ENCODE results near the gene UNC45A. TPM values are rescaled to one million over a fixed set of nuclear protein-coding genes. Genes with fewer than 3 reads are reported as not detected.

UNC45A gene
- total and polyA plus RNA-seq, 2 of the 8 experiments (the other 6 are each of a cell fraction or from before 2014, with no cell fraction given), result 74.1 to 84.2 TPM

- WGBS, 2 experiments (ENCODE audit: extremely low coverage in 1 of 2, insufficient coverage in 1 of 2, insufficient read length in 1 of 2, insufficient replicate concordance in 2 of 2, low coverage in 1 of 2, low lambda C conversion rate in 2 of 2, missing lambda C conversion rate in 1 of 2), result 89% methylated on average over 9 of the region's 9 CpGs; no CpG with 5 or more reads in 1 of the 2 experiments
- no peak for FAIRE-seq
- CTCF ChIA-PET (ENCODE audit: partially characterized antibody), result interaction anchor here (0.8 to 1.9 kb wide), 6 partner anchors 10 to 259 kb away, joined by 3 to 6 read pairs (median 4); no protein-coding TSS in a partner anchor
Measured at GRCh38 chr15:90966262-90966661, 31.2 kb downstream of the UNC45A start.

More at GRCh38 chr15:90966262-90966661, 31.2 kb downstream of the UNC45A start:
- H3K9me3 ChIP-seq (ENCODE audit: insufficient read depth in 2 of 2, low read depth in 1 of 2, low read length in 1 of 2), result no peaks in the 10 kb centered on the region
- H2BK20ac ChIP-seq (ENCODE audit: low read length), result no peak overlapping the region
- H4K8ac ChIP-seq (ENCODE audit: extremely low read depth, insufficient read depth, low read length), result no peak overlapping the region
- H2BK15ac ChIP-seq (ENCODE audit: low read length), result no peak overlapping the region
- H3K79me1 ChIP-seq (ENCODE audit: low read depth, low read length), result no peaks in the 10 kb centered on the region
- H4K5ac ChIP-seq (ENCODE audit: insufficient read length, low read depth, low read length), result no peak overlapping the region
- H3K27me3 ChIP-seq (replicated peaks in 1 of 4; ENCODE audit: control insufficient read depth in 3 of 4, extremely low read depth in 1 of 4, insufficient read depth in 3 of 4, low read length in 3 of 4), result no peaks in the 10 kb centered on the region
- no peak overlapping the region for H2BK5ac ChIP-seq (ENCODE audit: low read depth, low read length)
- TF ChIP-seq POLR2AphosphoS5 (IDR thresholded peaks at IDR 0.05; ENCODE audit: low read depth, low read length), result peak; percentile 27; the same call in 1 of the 2 replicates
- no peak for TF ChIP-seq TAF7 (optimal IDR thresholded peaks at IDR 0.05; ENCODE audit: borderline replicate concordance, low read depth, low read length)
- TF ChIP-seq SRF (IDR thresholded peaks at IDR 0.05; ENCODE audit: low read depth, low read length), result no peak
- H3K4ac ChIP-seq (replicated peaks; ENCODE audit: insufficient read length, low read depth, low read length), result no peak overlapping the region
- H3K4me3 ChIP-seq (ENCODE audit: extremely low read depth in 1 of 4, insufficient read depth in 2 of 4, low read depth in 3 of 4, low read length in 4 of 4), result no peak overlapping the region
- no peak overlapping the region for H3K14ac ChIP-seq (ENCODE audit: insufficient read length)
- no peak overlapping the region for H2BK12ac ChIP-seq (ENCODE audit: low read depth, low read length)
- no peak overlapping the region for H3K18ac ChIP-seq (ENCODE audit: extremely low read depth, low read length)
- peaks cover 0 to 6% of the 10 kb centered on the region in 2 experiments; a peak in 1 of 4 replicates for H3K79me2 ChIP-seq (ENCODE audit: control insufficient read depth in 1 of 2, insufficient read depth in 2 of 2, low read length in 2 of 2)
- POLR2A ChIA-PET (ENCODE audit: partially characterized antibody), result interaction anchor here (0.6 to 1.5 kb wide), 6 partner anchors 9 to 384 kb away, joined by 3 to 8 read pairs (median 4); no protein-coding TSS in a partner anchor
- H4K20me1 ChIP-seq (replicated peaks in 1 of 2; ENCODE audit: control insufficient read depth in 1 of 2, insufficient read depth in 2 of 2, low read length in 2 of 2), result peaks cover 4 to 8% of the 10 kb centered on the region in 2 experiments
- H2BK120ac ChIP-seq (replicated peaks; ENCODE audit: low read depth, low read length), result no peak overlapping the region
- no peaks in the 10 kb centered on the region for H3K4me1 ChIP-seq (replicated peaks in 1 of 4; ENCODE audit: control insufficient read depth in 3 of 4, insufficient read depth in 4 of 4, low read length in 3 of 4)
- no peaks in the 10 kb centered on the region for H3K23me2 ChIP-seq (ENCODE audit: low read depth, low read length)
- no peak overlapping the region for H3K27ac ChIP-seq (ENCODE audit: low read depth, low read length)
- no peak overlapping the region for H3K9ac ChIP-seq (replicated peaks in 1 of 4; ENCODE audit: extremely low read depth in 1 of 4, low read depth in 3 of 4, low read length in 3 of 4)
- H3K36me3 ChIP-seq (ENCODE audit: control insufficient read depth in 2 of 4, insufficient read depth in 4 of 4, low read length in 3 of 4), result peaks cover 30 to 84% (median 62%) of the 10 kb centered on the region in 4 experiments
- no peak overlapping the region for H3K4me2 ChIP-seq (ENCODE audit: insufficient read depth in 1 of 2, low read depth in 2 of 2, low read length in 2 of 2)
- no peak overlapping the region for H3K56ac ChIP-seq (replicated peaks; ENCODE audit: insufficient read length, low read depth, low read length)
- no peak for DNase-seq (ENCODE audit: low read depth in 1 of 2, low spot score in 2 of 2)
- H4K91ac ChIP-seq (replicated peaks; ENCODE audit: insufficient read length, low read length), result no peak overlapping the region
- H3K23ac ChIP-seq (ENCODE audit: insufficient read length), result no peak overlapping the region
- no peak overlapping the region for H2AK5ac ChIP-seq (ENCODE audit: low read depth, low read length)
- H2AFZ ChIP-seq (ENCODE audit: low read length), result no peak overlapping the region
